Measurements from ENCODE around the gene FOXP1. TPM values are rescaled to one million over a fixed set of nuclear protein-coding genes. Genes with fewer than 3 reads are reported as not detected.

FOXP1 gene
- total RNA-seq, 2 donors from 2014 or later, result 101 to 171 TPM

DNA sequence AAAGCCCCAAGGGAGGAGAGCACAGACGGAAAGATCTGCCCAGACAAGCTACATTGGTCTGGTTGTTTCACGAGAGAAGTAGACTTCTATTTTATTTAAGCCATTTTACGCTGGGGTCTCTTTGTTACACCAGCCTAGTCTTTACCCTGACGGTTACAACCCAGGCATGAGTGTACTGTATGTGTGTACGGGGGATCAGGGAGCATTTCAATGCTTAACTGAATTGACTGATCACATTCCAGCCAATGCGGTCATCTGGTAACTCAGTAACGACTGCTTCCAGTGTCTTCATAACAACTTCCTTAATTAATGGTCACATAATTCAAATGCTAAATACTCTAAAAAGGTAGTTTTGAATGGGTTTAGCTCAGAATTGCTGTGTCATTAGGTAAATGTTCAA is 288.6 kb downstream of the FOXP1 start:
- Mint-ChIP-seq H3K9me3 (peaks cover 2% of the 10 kb centered on the region), H3K36me3 (ENCODE audit: low read depth) (peaks cover 42% of the 10 kb centered on the region), H3K27me3 (no peaks in the 10 kb centered on the region), H3K4me1 (peaks cover 7% of the 10 kb centered on the region), H3K27ac (no peak overlapping the region), H3K4me3 (no peak overlapping the region)
- ATAC-seq (replicated peaks), result no peak

DNA sequence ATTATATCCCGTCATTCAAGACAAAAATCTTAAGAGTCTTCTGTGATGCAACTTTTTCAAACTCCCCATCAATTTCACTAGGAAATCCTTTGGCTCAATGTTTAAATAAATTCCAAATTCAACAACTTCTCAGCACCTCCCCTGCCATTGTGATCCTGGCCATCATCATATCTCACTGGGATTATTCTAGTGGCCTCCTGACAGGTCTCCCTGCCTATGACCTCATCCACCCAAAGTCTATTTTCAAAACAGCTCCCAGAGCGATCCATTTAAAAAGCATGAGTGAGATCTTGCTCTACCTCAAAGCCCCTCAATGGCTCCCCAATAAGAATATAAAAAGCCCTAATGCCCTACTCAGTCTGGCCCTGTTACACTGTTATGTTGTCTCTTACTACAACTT is 293.2 kb downstream of the FOXP1 start:
- Mint-ChIP-seq H3K27ac (peak overlapping the region; percentile 1), H3K9me3 (peaks cover 5% of the 10 kb centered on the region), H3K27me3 (no peaks in the 10 kb centered on the region), H3K36me3 (ENCODE audit: low read depth) (peaks cover 7% of the 10 kb centered on the region), H3K4me1 (peaks cover 11% of the 10 kb centered on the region), H3K4me3 (no peak overlapping the region)
- no peak for ATAC-seq (replicated peaks)

DNA sequence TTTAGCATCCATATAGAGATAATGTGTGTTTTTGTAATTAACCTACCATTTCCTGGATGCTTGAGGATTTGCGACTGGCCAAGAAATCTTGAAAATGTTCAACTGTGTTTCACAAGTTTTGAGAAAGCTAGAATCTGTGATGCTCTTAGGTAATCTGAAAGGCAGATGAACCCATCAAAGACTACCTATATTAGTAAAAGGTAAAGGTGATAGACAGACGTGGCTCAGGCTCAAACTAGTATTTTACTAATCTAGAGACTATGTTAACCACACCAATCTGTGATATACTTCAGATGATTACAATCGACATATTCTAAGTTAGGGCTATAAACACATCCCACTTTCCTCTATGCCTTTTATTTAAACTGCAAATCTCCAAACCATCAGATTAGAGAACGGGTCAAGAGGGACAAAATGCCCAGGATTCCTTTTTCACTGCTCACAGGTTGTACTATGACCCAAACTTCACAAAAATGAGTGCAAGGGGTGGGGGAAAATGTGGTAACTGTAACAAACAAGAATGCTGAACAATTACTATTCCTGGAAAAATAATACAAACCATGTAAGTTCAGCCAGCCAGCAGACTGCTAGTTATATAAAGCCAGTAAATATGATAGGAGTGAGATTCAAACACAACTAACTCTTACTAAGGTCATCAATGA is 295.1 kb downstream of the FOXP1 start:
- Mint-ChIP-seq H3K27me3 (no peaks in the 10 kb centered on the region), H3K4me3 (no peak overlapping the region), H3K4me1 (peaks cover 11% of the 10 kb centered on the region), H3K9me3 (peaks cover 5% of the 10 kb centered on the region), H3K36me3 (ENCODE audit: low read depth) (peaks cover 11% of the 10 kb centered on the region), H3K27ac (no peak overlapping the region)
- ATAC-seq (replicated peaks), result peak; percentile 74

DNA sequence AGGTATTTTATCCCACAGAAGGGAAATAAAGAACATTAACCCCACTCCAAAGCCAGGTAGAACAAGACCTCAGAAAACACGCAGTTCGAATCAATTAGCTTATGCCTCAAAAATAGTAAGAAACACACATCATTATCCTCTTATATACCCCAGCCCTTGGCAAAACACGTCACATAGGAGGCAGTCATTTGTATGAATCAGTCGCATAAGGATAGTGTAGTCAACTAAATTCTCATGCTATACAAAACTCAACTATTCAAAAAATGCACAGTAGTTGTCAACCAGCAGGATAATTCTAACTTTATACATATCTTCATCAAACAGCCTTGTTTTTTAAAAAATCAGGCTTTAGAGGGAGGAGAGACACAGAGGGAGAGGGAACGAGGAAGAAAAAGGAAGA is 298.4 kb downstream of the FOXP1 start:
- Mint-ChIP-seq H3K4me3 (no peak overlapping the region), H3K36me3 (ENCODE audit: low read depth) (peaks cover 11% of the 10 kb centered on the region), H3K27me3 (no peaks in the 10 kb centered on the region), H3K27ac (no peak overlapping the region), H3K9me3 (peaks cover 4% of the 10 kb centered on the region), H3K4me1 (peaks cover 11% of the 10 kb centered on the region)
- ATAC-seq (replicated peaks), result no peak

DNA sequence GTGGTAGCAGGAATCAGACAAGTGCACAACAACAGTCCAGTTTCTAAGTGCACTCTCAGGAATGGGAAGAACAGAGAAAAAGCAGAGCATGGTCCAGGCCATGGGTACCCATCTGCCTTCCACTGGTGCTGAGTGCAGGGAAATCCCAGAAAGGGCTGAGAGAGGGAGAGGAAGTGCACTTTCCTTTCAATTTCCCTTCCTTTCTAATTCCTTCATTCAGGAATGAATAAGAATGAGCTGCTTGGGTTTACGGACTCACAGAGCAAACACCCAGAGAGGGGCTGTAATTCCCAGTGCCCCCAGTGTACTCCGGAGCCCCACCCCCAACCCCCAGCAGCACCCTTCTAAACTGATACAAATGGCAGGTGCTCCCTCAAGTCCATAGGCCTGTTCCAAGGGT is 300.6 kb downstream of the FOXP1 start:
- no peak overlapping the region for H3K27ac Mint-ChIP-seq

DNA sequence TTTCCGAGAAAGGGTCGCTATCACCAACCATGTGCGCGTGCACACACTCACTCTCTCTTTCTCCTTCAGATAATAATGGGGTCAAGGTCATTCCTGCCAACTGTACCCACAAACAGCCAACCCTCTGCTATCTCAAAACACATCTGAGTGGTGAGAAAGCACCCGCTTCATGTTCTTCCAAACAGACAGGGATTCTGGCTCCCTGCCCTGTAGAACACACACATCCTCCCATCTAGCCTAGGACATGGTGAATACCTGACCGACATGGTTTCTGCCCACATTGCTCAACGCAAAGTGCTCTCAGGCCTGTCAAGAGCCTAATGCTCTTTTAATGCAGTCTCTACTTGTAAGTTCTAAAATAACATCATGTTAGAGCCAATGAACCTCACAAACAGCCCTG is 302.2 kb downstream of the FOXP1 start:
- Mint-ChIP-seq H3K36me3 (ENCODE audit: low read depth) (peaks cover 5% of the 10 kb centered on the region), H3K4me3 (no peak overlapping the region), H3K9me3 (no peaks in the 10 kb centered on the region), H3K27me3 (no peaks in the 10 kb centered on the region), H3K27ac (no peak overlapping the region), H3K4me1 (peaks cover 4% of the 10 kb centered on the region)
- ATAC-seq (replicated peaks), result no peak

More for the DNA sequence above, 300.6 kb downstream of the FOXP1 start:
- Mint-ChIP-seq H3K4me1 (no peaks in the 10 kb centered on the region), H3K4me3 (no peak overlapping the region), H3K9me3 (no peaks in the 10 kb centered on the region), H3K27me3 (no peaks in the 10 kb centered on the region), H3K36me3 (ENCODE audit: low read depth) (peaks cover 6% of the 10 kb centered on the region)
- ATAC-seq (replicated peaks), result no peak

DNA sequence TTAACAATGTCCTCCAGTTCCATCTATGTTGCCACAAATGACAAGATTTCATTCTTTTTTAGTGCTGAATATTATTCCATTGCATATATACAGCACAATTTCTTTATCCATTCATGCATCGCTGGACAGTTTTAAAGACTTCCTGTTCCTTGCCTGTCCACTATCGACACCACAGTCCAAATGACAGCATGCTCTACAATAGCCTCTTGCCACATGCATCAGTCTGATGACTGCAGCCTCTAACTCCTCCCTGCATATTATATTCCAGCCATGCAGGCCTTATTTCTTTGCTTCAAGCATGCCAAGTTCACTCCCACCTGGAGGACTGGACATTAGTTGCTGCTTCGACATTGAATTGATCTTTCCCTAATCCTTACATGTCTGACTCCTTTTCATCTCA is 306.2 kb downstream of the FOXP1 start:
- H3K4me1 Mint-ChIP-seq, result peaks cover 4% of the 10 kb centered on the region

DNA sequence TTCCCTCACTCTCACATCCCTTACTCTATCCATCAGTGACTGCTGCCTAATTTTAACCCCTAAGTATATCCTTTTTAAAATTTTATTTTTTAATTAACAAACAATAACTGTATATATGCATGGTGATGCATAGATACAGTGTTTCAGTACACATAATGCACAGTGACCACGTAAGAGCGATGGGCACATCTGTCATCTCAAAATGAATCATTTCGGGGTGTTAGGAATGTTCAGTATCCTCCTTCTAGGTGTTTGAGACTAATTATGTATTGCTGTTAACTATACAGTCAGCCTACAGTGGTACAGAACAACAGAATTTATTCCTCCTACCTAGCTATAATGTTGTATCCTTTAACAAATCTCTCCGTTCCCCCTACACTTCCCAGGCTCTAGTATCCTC is 307.0 kb downstream of the FOXP1 start:
- Mint-ChIP-seq H3K27ac (no peak overlapping the region), H3K4me3 (no peak overlapping the region), H3K4me1 (peaks cover 4% of the 10 kb centered on the region), H3K36me3 (ENCODE audit: low read depth) (no peaks in the 10 kb centered on the region), H3K9me3 (no peaks in the 10 kb centered on the region), H3K27me3 (no peaks in the 10 kb centered on the region)
- no peak for ATAC-seq (replicated peaks)

More for the DNA sequence above, 306.2 kb downstream of the FOXP1 start:
- no peak for ATAC-seq (replicated peaks)
- Mint-ChIP-seq H3K36me3 (ENCODE audit: low read depth) (no peaks in the 10 kb centered on the region), H3K27ac (no peak overlapping the region), H3K27me3 (no peaks in the 10 kb centered on the region), H3K4me3 (no peak overlapping the region), H3K9me3 (no peaks in the 10 kb centered on the region)

DNA sequence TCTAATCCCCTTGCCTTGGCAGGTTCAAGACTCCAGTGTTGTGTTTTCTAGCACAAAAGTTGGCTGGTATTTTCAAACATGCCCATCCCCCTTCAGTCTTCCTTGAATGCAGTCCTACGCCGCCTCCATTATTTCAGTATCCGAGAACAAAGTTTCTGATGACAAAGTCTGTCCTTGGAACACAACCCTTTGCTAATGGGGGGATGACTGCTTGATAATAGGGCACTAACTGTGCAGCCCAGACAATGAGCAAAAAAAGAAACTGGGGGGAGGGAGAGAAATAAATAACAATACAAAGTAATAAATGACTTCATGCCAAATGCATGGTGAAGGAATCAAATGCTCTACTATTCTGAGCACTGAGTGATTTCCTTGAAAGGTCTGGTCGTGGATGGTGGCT is 310.1 kb downstream of the FOXP1 start:
- no peaks in the 10 kb centered on the region for H3K27me3 Mint-ChIP-seq
- no peak overlapping the region for H3K27ac Mint-ChIP-seq
- peaks cover 8% of the 10 kb centered on the region for H3K4me1 Mint-ChIP-seq

DNA sequence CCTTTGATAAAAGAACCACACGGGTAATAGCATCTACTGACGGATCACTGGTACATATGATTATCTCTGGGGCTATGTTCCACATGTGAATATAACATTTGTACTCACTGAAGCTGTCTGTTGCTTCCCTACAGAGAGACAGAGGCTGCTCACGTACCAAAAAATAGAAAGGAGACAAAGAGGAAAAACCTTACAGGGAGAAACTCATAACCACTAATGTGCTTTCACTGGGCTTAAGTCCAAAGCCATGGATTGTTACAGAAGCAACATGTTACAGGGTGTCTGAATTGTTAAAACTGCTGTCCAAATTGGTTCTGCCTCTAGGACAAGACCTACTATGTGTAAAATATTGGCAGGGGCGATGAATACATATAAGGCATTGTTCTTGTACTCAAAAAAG is 311.9 kb downstream of the FOXP1 start:
- Mint-ChIP-seq H3K36me3 (ENCODE audit: low read depth) (peaks cover 3% of the 10 kb centered on the region), H3K4me3 (no peak overlapping the region), H3K4me1 (peaks cover 8% of the 10 kb centered on the region), H3K9me3 (no peaks in the 10 kb centered on the region), H3K27ac (no peak overlapping the region), H3K27me3 (no peaks in the 10 kb centered on the region)
- ATAC-seq (replicated peaks), result no peak

More for the DNA sequence above, 310.1 kb downstream of the FOXP1 start:
- no peaks in the 10 kb centered on the region for H3K36me3 Mint-ChIP-seq (ENCODE audit: low read depth)
- H3K9me3 Mint-ChIP-seq, result no peaks in the 10 kb centered on the region
- no peak overlapping the region for H3K4me3 Mint-ChIP-seq
- ATAC-seq (replicated peaks), result no peak

DNA sequence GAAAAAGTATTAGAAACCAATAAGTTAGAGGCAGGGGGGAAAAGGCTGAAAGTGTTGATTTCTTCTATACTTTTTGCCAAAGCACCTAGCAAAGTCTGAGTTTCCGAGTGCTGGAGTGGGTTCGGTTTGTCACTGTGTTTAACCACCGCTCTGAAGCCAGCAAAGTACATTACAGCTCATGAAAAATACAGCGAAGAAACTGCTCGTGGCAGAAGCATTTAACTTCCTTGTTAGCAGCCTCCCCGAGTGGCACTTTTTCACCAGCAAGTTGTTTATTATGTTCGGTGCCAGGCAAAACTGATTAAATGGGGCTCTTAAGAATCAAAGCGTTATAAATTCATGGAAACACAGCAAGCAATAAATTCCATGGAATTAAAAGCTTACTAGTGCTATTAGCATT is 313.6 kb downstream of the FOXP1 start:
- Mint-ChIP-seq H3K27ac (no peak overlapping the region), H3K27me3 (no peaks in the 10 kb centered on the region), H3K36me3 (ENCODE audit: low read depth) (peaks cover 14% of the 10 kb centered on the region), H3K4me1 (peaks cover 19% of the 10 kb centered on the region), H3K4me3 (no peak overlapping the region), H3K9me3 (no peaks in the 10 kb centered on the region)
- ATAC-seq (replicated peaks), result no peak

DNA sequence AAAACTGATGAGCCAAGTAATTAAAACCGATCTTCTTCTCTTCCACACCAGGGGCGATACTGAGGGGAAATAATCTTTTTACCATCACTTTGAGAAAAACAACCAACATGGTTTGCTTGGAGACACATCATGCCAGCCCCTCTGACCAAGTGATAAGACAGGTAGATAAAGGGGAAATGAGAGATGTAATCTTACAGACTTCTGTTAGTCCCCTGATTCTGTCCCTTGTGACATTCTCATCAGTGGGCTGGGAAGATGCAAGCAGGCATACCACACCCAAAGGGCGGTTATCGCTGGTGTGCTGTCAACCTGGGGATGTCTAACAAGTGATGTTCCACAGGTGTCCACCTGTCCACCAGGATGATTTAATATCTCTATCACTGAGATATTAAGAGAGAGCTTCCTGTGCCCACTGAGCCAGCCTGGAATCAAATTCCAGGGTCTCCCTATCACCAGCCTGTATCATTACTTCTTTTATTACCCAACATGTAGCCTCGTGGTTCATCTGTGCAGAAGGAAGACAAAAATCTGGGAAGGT is 315.0 kb downstream of the FOXP1 start:
- H3K27ac Mint-ChIP-seq, result no peak overlapping the region
- H3K4me1 Mint-ChIP-seq, result peaks cover 23% of the 10 kb centered on the region
- H3K9me3 Mint-ChIP-seq, result no peaks in the 10 kb centered on the region
- H3K27me3 Mint-ChIP-seq, result no peaks in the 10 kb centered on the region
- H3K4me3 Mint-ChIP-seq, result no peak overlapping the region
- ATAC-seq (replicated peaks), result no peak
- peaks cover 14% of the 10 kb centered on the region for H3K36me3 Mint-ChIP-seq (ENCODE audit: low read depth)

DNA sequence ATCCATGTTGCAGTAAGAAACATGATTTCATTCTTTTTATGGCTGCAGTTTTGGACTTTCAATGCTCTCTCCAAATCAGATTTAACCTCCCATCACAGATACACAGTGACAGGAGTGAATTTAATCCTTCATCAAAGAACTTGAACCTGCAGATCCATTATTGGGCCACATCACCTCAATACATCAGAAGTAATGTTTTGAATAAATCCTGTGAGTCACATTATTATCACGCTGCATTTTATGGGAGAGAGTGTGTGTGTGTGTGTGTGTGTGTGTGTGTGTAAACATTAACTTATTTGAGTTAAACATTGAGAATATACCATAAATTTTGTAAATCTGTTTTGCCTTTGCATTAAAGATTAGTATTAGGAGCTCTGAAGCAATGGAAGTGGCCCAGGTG is 316.7 kb downstream of the FOXP1 start:
- Mint-ChIP-seq H3K4me3 (no peak overlapping the region), H3K27ac (no peak overlapping the region), H3K36me3 (ENCODE audit: low read depth) (peaks cover 28% of the 10 kb centered on the region), H3K4me1 (peaks cover 23% of the 10 kb centered on the region), H3K9me3 (no peaks in the 10 kb centered on the region), H3K27me3 (no peaks in the 10 kb centered on the region)
- ATAC-seq (replicated peaks), result no peak

DNA sequence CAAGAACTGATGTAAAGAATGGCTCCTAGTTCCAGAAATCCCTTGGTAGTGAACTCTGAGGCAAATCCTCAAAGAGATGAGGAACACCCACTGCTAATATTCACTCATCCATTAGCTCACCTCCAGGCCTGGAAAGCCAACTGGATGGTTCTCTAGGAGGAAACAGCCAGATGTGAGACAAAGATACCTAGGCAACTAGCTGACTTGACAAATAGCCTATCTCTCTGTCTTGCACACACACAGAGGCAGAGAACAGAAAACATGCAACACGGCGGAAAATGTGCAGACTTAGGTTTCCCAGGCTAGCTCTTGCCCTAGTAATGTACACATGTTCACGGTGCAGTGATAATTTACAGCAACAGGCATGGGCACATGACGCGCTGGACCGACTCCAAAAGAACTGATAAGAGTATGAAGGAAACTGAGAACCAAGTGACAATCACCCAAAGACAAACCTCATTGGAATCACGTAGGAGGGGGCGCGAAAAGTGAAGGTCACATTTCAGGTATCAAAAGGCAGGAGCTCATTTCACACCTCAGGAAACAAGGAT is 318.1 kb downstream of the FOXP1 start:
- no peak overlapping the region for H3K4me3 Mint-ChIP-seq
- H3K36me3 Mint-ChIP-seq (ENCODE audit: low read depth), result peaks cover 34% of the 10 kb centered on the region
- H3K4me1 Mint-ChIP-seq, result peaks cover 23% of the 10 kb centered on the region
- no peak for ATAC-seq (replicated peaks)
- no peaks in the 10 kb centered on the region for H3K9me3 Mint-ChIP-seq
- peak overlapping the region; percentile 68 for H3K27ac Mint-ChIP-seq
- no peaks in the 10 kb centered on the region for H3K27me3 Mint-ChIP-seq

DNA sequence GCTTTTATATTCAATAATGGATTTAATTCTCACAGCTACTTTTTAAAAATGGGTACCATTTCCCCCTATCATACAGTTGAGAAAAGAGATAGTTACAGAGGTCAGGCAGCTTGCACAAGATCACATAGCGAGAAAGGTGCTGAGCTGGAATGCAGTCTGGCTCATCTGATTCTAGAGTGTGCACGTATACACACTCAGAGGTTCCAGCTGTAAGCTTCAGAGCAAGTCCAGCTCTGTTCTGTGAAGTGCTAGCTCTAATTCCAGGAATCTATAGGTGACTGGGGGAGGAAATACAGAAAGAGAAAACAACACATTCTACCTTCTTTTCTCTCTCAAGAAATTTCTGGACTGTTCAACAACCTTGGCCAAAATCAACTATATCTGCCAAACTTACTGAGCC is 318.7 kb downstream of the FOXP1 start:
- H3K27ac Mint-ChIP-seq, result peak overlapping the region; percentile 68
- no peaks in the 10 kb centered on the region for H3K9me3 Mint-ChIP-seq
- H3K36me3 Mint-ChIP-seq (ENCODE audit: low read depth), result peaks cover 34% of the 10 kb centered on the region
- peak overlapping the region; percentile 6 for H3K4me3 Mint-ChIP-seq
- no peaks in the 10 kb centered on the region for H3K27me3 Mint-ChIP-seq
- ATAC-seq (replicated peaks), result peak; percentile 58
- H3K4me1 Mint-ChIP-seq, result peaks cover 23% of the 10 kb centered on the region

All from activated T-helper 17 cell treated with anti-CD3 and anti-CD28 coated beads, Interleukin-2, amount 50 U/mL, for 72 hours (primary cell).